Measurements from ENCODE around the gene ARL6IP6.

DNA sequence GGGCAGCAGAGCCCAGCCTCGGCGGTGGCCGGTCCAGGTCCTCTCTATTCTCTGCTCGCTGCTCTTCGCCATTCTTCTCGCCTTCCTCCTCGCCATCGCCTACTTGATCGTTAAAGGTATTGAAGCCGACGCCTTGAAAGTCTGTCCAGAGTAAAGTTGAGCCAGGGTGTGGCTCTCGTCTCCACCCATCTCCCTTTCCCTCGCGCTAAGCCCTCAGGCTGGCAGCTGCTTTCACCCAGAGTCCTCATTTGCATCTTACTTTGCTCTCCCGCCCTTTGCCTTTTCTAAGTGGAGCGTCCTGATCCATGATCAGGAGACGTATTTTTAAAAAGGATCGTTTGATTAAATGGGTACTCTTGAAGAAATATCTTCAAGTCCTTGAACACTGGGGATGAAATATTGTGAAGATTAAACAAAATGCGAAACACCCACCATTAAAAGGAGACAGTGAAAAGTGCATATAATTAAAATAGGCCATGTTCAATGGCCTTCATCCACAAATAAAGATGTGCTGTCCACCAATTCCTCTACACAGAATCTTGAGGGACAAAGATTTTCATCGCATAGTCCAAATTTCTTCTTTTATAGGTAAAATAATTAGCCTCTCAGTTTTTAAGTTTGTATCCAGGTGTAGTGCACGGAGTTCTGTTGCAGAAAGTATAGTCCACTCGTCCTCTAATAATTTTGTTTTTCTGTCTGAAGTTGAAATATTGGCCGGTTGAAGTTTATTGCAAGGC is 657 bp downstream of the ARL6IP6 start:
- TF ChIP-seq ZNF747 (tag by site-specific recombination; IDR thresholded peaks at IDR 0.05) (no peak), MEIS1 (CRISPR knock-in tag; IDR thresholded peaks at IDR 0.05; ENCODE audit: borderline replicate concordance) (no peak), ZNF654 (tag by site-specific recombination; IDR thresholded peaks at IDR 0.05; ENCODE audit: low read depth) (no peak), ZNF274 (IDR thresholded peaks at IDR 0.05; ENCODE audit: low read length) (no peak), ZNF274 (tag by site-specific recombination; IDR thresholded peaks at IDR 0.05; ENCODE audit: borderline replicate concordance) (no peak), ZNF558 (tag by site-specific recombination; IDR thresholded peaks at IDR 0.05) (no peak), ZNF302 (tag by site-specific recombination; IDR thresholded peaks at IDR 0.05; ENCODE audit: low read depth) (no peak), ZFP41 (tag by site-specific recombination; IDR thresholded peaks at IDR 0.05; ENCODE audit: borderline replicate concordance) (no peak), MYNN (tag by site-specific recombination; IDR thresholded peaks at IDR 0.05; ENCODE audit: borderline replicate concordance) (no peak)
- TF ChIP-seq, protein P1, sequence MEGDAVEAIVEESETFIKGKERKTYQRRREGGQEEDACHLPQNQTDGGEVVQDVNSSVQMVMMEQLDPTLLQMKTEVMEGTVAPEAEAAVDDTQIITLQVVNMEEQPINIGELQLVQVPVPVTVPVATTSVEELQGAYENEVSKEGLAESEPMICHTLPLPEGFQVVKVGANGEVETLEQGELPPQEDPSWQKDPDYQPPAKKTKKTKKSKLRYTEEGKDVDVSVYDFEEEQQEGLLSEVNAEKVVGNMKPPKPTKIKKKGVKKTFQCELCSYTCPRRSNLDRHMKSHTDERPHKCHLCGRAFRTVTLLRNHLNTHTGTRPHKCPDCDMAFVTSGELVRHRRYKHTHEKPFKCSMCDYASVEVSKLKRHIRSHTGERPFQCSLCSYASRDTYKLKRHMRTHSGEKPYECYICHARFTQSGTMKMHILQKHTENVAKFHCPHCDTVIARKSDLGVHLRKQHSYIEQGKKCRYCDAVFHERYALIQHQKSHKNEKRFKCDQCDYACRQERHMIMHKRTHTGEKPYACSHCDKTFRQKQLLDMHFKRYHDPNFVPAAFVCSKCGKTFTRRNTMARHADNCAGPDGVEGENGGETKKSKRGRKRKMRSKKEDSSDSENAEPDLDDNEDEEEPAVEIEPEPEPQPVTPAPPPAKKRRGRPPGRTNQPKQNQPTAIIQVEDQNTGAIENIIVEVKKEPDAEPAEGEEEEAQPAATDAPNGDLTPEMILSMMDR (tag by site-specific recombination; IDR thresholded peaks at IDR 0.05), result no peak
- TF ChIP-seq, protein P2, sequence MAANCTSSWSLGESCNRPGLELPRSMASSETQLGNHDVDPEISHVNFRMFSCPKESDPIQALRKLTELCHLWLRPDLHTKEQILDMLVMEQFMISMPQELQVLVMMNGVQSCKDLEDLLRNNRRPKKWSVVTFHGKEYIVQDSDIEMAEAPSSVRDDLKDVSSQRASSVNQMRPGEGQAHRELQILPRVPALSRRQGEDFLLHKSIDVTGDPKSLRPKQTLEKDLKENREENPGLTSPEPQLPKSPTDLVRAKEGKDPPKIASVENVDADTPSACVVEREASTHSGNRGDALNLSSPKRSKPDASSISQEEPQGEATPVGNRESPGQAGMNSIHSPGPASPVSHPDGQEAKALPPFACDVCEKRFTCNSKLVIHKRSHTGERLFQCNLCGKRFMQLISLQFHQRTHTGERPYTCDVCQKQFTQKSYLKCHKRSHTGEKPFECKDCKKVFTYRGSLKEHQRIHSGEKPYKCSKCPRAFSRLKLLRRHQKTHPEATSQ (tag by site-specific recombination; IDR thresholded peaks at IDR 0.05), result no peak
- TF ChIP-seq, protein P3, sequence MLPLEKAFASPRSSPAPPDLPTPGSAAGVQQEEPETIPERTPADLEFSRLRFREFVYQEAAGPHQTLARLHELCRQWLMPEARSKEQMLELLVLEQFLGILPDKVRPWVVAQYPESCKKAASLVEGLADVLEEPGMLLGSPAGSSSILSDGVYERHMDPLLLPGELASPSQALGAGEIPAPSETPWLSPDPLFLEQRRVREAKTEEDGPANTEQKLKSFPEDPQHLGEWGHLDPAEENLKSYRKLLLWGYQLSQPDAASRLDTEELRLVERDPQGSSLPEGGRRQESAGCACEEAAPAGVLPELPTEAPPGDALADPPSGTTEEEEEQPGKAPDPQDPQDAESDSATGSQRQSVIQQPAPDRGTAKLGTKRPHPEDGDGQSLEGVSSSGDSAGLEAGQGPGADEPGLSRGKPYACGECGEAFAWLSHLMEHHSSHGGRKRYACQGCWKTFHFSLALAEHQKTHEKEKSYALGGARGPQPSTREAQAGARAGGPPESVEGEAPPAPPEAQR (tag by site-specific recombination; IDR thresholded peaks at IDR 0.05), result no peak
- TF ChIP-seq, protein P4, sequence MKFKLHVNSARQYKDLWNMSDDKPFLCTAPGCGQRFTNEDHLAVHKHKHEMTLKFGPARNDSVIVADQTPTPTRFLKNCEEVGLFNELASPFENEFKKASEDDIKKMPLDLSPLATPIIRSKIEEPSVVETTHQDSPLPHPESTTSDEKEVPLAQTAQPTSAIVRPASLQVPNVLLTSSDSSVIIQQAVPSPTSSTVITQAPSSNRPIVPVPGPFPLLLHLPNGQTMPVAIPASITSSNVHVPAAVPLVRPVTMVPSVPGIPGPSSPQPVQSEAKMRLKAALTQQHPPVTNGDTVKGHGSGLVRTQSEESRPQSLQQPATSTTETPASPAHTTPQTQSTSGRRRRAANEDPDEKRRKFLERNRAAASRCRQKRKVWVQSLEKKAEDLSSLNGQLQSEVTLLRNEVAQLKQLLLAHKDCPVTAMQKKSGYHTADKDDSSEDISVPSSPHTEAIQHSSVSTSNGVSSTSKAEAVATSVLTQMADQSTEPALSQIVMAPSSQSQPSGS (tag by site-specific recombination; IDR thresholded peaks at IDR 0.05; ENCODE audit: low read depth), result no peak
